T-helper 9 cell (primary cell): ENCODE data around the gene KLRF1.

Experiments used
- DNase-seq: peaks from one replicate; pipeline ENCODE4 v3.0.0-alpha.2; 2020

KLRF1 gene

GRCh38 chr12:9809866-9810265 is 17.4 kb upstream of the KLRF1 start:
- DNase-seq: no peak

DNA sequence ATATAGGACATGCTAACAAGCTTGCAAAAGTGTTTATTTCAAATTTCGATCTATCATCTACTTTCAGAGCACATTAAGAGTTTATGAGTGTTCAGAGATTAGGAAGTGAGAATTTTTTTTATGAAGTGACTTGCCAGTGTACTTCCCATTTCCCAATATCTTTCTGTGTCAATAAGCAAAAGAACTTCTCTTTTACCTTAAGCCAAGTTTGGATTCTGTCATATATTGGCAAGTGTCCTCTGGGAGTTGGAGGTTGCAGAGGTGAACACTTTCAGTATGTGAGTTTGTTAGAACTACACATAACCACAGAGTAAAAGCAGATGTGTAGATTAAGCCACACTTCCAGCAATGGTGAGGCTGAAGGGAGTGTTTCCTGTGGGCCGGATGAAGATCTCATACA is 16.6 kb upstream of the KLRF1 start:
- no peak for DNase-seq

GRCh38 chr12:9811621-9812020 is 15.7 kb upstream of the KLRF1 start:
- DNase-seq: no peak

DNA sequence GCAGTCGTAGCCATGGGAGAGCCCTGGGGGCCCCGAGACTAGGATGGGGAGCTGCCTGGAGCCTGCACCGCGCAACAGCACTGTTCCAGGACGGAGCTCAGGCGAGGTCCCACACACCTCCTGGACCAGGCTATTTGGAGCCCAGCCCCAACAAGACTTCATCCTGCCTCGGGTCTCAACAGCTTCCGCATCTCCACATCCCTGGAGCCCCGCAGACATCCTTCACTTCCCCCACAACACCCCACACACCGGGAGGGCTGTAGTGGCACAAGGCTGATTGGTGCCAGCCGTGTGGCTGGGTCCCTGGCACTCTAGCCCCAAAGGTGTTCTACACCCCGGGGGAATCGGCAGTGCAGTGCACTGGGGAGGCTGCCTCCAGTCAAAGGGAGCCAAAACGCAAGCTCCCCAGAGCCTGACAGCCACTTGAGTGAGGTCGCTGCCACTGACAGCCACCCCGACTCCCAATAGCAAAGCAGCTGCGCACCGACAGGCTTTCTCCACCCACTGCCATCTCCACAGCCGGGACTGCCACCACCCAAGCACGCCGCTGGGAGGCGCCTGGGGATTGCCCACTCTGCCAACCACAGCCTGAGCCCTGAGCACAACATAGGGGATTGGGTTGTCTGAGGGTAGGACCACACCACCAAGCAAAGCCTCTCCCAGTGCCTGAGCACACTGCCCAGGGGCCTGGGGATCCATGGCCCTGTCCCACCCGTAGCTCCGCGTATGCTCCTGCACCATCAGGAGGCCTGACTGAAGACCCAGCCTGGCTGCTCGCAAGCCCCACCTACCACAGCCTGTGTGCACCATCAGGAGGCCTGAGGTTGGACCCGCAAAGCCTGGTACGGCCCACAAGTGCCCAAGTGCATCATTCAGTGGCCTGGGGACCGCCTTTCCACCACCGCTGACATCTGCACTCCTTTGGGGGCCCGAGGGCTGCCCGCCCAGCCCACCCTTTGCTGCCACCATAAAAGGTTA is 13.2 kb upstream of the KLRF1 start:
- peak; percentile 87 for DNase-seq

DNA sequence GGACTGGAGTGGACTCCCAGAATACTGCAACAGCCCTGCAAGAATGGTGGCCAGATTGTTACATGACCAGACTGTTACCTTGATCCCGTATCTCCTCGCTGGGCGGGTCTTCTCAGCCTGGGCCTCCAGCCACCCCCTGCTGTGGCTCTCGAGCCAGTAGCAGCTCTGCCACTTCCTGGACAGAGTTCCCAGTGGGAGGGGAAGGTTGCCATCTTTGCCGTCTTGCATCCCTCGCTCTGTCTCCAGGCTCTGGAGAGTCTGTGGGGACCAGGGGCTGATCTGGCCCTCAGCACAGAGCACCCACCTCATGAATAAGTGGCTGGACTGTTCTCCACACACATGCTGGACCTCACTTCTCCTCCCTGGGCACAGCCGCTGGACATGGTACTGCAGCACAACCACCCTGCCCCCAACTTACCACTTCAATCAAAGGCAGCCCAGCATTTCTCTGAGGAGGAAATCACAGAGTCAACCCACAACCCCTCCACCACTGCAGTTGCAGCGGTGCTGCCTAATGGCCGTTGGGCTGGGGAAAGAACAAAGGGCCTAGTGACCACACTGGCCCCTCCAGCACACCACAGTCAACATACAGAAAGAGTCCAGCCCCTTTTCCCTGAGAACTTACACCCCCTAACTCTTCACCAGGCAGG is 6.9 kb upstream of the KLRF1 start:
- no peak for DNase-seq

- no peak for DNase-seq
Observed at GRCh38 chr12:9829483-9829882, 2.2 kb downstream of the KLRF1 start.

DNA sequence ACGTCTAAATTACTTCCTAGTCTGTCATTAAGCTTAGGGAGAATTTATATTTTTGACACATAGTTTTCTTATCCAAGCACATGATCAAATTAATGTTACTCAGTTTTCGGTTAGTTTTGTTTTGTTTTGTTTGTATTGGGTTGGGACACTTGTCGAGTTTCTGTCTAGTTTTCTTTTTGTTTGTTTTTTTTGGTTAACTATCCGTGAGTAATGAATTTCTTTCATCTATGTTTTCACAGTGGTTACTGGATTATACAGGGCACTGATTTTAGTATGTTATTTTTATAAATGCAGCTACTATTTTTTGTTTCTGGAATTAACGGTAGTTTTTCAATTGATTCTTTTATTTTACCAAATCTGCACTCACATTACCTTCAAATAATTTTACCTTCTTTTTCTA is 2.7 kb downstream of the KLRF1 start:
- DNase-seq: no peak

GRCh38 chr12:9831720-9832119 is 4.4 kb downstream of the KLRF1 start:
- DNase-seq: no peak

- DNase-seq: no peak
Observed at GRCh38 chr12:9843407-9843806, 16.1 kb downstream of the KLRF1 start.

DNA sequence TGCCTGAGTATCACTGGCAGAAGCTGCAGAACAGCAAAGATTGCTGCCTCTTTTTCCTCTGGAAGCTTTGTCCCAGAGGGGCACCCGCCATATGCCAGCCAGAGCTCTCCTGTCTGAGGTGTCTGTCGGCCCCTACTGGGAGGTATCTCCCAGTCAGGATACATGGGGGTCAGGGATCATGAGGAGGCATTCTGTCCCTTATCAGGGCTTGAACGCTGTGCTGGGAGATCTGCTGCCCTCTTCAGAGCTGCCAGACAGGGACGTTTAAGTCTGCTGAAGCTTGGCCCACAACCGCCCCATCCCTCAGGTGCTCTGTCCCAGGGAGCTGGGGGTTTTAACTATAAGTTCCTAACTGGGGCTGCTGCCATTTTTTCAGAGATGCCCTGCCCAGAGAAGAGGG is 21.6 kb downstream of the KLRF1 start:
- DNase-seq: no peak

DNA sequence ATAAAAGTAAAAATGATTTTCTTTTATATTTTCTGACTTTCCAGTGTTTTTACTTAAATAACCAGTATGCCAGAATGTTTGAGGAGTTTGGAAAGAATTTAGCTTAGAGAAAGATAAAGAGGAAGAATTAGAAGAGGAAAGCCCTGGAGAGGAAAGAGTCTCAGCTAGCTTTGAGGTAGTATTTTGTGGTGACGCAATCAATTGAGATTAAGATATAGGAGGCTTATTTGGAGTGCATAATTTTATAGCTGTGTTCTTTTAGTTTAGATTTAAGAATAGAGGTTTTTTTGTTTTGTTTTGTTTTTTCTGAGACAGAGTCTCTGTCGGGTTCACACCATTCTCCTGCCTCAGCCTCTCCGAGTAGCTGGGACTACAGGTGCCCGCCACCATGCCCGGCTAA is 23.8 kb downstream of the KLRF1 start:
- no peak for DNase-seq

DNA sequence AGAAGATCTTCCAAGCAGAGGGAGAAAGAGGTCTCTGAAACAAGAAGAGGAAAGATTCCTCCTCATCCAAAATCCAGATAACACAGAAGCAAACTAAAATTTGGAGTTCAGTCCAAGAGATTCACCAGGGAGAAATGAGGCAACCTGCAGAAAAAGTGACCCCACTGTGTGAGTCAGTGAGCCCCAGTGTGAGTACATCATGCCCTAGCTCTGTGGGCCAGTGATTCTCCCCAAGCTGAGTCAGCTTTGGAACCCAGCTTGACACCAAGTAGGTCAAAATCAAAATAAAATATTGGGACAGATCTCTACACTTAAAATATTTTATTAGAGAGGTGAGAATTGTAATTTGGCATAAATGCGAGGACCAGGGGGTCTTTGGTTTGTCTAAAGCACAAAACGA is 24.6 kb downstream of the KLRF1 start:
- no peak for DNase-seq

GRCh38 chr12:9856151-9856550 is 28.9 kb downstream of the KLRF1 start:
- no peak for DNase-seq

DNA sequence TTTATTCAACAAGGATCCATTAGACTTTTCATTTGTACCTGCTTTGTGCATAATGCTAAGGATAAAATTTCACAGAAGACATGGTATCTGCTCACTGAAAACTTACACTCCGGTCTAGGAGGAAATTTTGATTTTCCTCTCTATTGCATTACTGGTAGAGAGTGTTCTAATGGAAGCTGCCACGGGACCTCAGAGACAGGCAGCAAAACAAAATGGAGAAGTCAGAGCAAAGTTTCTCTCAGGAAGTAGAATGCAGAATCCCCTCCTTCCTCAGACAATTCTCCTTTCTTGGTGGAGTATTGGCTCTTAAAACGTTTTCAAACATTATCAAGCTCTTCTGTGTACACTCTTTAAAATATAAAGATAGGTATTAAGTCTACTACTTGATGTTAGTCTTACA is 29.6 kb downstream of the KLRF1 start:
- DNase-seq: no peak

GRCh38 chr12:9858135-9858534 is 30.9 kb downstream of the KLRF1 start:
- DNase-seq: no peak

GRCh38 chr12:9864913-9865675 is 37.8 kb downstream of the KLRF1 start:
- DNase-seq: no peak

DNA sequence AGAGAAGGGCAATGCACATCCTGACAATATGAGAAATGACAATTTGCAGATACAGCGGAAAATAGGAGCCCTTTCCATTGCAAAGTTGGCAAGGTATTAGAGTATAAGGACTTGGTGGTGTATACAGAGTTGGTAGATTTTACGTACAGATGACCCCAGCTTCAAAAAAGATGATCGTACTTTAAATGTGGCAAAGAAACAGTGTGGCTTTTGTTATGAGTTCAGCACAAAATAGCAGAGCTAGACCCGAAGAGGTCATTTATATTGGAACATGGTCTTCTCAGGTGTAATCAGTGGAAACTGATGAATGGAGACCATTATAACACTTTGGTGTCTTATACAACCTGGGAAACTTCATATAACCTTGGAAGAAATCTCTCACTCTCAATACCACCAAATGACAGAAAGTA is 39.6 kb downstream of the KLRF1 start:
- DNase-seq: no peak

DNA sequence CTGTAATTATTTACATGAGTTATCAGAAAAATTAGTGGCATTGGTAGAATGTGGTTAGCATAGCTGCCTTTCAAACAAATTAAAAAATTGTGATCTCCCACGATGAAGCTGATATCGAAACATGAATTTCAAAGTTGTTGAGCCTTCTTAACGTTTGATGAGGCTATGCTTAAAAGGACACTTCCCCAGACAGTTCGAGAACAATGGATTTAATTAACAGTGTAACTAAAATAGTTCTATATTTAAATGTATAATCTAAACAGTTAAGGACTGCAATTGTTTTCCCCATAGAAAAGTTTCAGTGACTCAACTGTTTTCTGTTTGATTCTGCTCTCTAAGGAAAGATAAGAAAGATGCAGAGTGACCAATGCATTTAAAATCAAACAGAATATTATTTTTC is 40.2 kb downstream of the KLRF1 start:
- DNase-seq: no peak

- DNase-seq: no peak
Observed at GRCh38 chr12:9868311-9868801, 41.1 kb downstream of the KLRF1 start.

DNA sequence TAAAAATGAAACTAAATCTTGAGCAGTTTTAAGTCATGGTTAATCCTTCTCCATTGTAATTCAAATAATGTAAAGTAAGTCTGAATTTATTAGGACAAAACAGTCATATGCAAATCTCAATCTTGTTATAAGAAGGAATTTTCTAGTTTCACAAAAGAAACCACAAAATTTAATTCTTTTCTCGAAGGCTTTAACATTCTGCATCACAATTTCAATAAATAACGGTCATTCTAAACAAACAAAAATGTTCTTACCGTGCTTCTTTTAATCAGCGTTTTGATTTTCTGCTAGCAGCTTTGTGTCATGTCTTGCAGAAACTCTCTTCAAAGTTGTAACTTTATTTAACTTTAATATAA is 41.6 kb downstream of the KLRF1 start:
- DNase-seq: no peak

DNA sequence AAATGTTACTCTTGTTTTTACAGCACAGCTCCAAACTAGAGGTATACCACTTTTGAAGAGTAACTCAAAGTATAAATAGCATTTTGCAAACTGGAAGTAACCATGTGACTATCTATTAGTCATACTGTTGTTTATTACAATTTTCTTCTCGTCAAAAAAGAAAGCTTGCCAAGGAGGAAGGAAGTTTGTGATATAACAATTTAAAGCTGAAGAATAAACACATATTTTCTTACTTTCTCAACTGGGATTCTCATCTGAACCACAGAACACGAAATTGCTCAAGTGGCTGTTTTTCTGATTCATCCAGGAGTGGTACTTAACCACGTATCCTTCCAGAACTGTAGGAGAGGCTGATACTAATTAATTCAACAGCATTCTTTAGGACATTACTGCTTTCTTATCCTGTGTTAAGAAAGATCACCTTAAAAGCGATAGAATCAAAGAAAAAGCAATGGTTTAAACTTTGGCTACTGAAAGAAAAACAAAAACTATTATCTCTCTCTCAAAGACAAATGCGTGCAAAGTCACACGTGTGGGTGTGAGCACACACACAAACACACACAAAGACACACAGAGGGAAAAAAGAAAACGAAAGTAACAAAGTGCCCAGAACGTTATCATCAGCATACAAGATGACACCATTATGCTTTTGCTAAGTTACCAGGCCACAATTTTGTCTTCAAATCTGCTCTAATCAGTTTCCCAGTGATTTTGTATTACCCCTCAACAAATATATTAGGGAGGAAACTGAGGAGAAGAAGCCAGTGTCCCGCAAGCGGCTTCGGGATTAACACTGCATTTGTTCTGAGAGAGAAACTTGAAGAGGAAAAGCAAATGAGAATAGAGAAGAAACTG is 42.3 kb downstream of the KLRF1 start, which contains the start of gene CLEC2B:
Gene CLEC2B (minus strand): TSS at position 48 of the 855 bp plus-strand sequence.
- DNase-seq: no peak

GRCh38 chr12:9870286-9870866 is 43.1 kb downstream of the KLRF1 start:
- DNase-seq: no peak
